Colon (tissue), 2 donors: ENCODE data around the gene WASHC2A.
"Not testable (repeated sequence)": the region's sequence is repeated elsewhere in the genome, so short reads cannot be mapped to it uniquely, and the experiment has no call there.

Experiments
- FAIRE-seq: peaks from 2 replicates; lab custom pipeline; 2012; peaks lifted over from hg19 to GRCh38; lab: Jason Lieb, UNC
- donor health status: control.
- donor health status: control.

The WASHC2A gene

GRCh38 chr10:50067546-50068351 lies at the start of gene WASHC2A:
Gene WASHC2A (plus strand): TSS chr10:50067954. CDS start chr10:50068006, 52 bp downstream.
- FAIRE-seq = not testable (repeated sequence)

GRCh38 chr10:50019279-50019678 lies 48.5 kb upstream of the WASHC2A start:
- FAIRE-seq = not testable (repeated sequence)

- not testable (repeated sequence) for FAIRE-seq
Measured at GRCh38 chr10:50020451-50021024, 47.2 kb upstream of the WASHC2A start.

- no peak for FAIRE-seq
Measured at GRCh38 chr10:50021646-50022045, 46.1 kb upstream of the WASHC2A start.

- FAIRE-seq = not testable (repeated sequence)
Measured at GRCh38 chr10:50024716-50025383, 42.9 kb upstream of the WASHC2A start.

- FAIRE-seq = no peak
Measured at GRCh38 chr10:50025627-50026026, 42.1 kb upstream of the WASHC2A start.

GRCh38 chr10:50027195-50027594 lies 40.6 kb upstream of the WASHC2A start:
- no peak for FAIRE-seq

GRCh38 chr10:50033481-50033880 lies 34.3 kb upstream of the WASHC2A start:
- FAIRE-seq = no peak

GRCh38 chr10:50035337-50035736 lies 32.4 kb upstream of the WASHC2A start:
- not testable (repeated sequence) for FAIRE-seq

GRCh38 chr10:50044941-50045664 lies 22.7 kb upstream of the WASHC2A start:
- peak; percentile 57 for FAIRE-seq

GRCh38 chr10:50046457-50046856 lies 21.3 kb upstream of the WASHC2A start:
- FAIRE-seq = not testable (repeated sequence)

- FAIRE-seq = not testable (repeated sequence)
Measured at GRCh38 chr10:50047594-50047993, 20.2 kb upstream of the WASHC2A start.

- FAIRE-seq = not testable (repeated sequence)
Measured at GRCh38 chr10:50051995-50052660, 15.6 kb upstream of the WASHC2A start.

- FAIRE-seq = not testable (repeated sequence)
Measured at GRCh38 chr10:50052778-50053376, 14.9 kb upstream of the WASHC2A start.

GRCh38 chr10:50055494-50056292 lies 12.1 kb upstream of the WASHC2A start:
- FAIRE-seq = not testable (repeated sequence)

- FAIRE-seq = not testable (repeated sequence)
Measured at GRCh38 chr10:50056654-50057053, 11.1 kb upstream of the WASHC2A start.

GRCh38 chr10:50058727-50059126 lies 9.0 kb upstream of the WASHC2A start:
- FAIRE-seq = not testable (repeated sequence)

GRCh38 chr10:50059946-50060345 lies 7.8 kb upstream of the WASHC2A start:
- FAIRE-seq = not testable (repeated sequence)

- not testable (repeated sequence) for FAIRE-seq
Measured at GRCh38 chr10:50061548-50061947, 6.2 kb upstream of the WASHC2A start.

GRCh38 chr10:50063100-50063499 lies 4.7 kb upstream of the WASHC2A start:
- FAIRE-seq = no peak

- FAIRE-seq = not testable (repeated sequence)
Measured at GRCh38 chr10:50068352-50068659, 552 bp downstream of the WASHC2A start.
